ENCODE results near the gene LTBP2.

The LTBP2 gene

GRCh38 chr14:74587363-74587707 lies 24.7 kb downstream of the LTBP2 start:
- no peak for DNase-seq

- DNase-seq = no peak
Observed at GRCh38 chr14:74586681-74587362, 25.2 kb downstream of the LTBP2 start.

GRCh38 chr14:74585406-74586335 lies 26.4 kb downstream of the LTBP2 start:
- no peak for DNase-seq

- DNase-seq = no peak
Observed at GRCh38 chr14:74584951-74585350, 27.1 kb downstream of the LTBP2 start.

GRCh38 chr14:74583689-74584434 lies 28.2 kb downstream of the LTBP2 start:
- DNase-seq = no peak

- DNase-seq = no peak
Observed at GRCh38 chr14:74582910-74583581, 29.0 kb downstream of the LTBP2 start.

GRCh38 chr14:74580275-74580672 lies 31.8 kb downstream of the LTBP2 start:
- DNase-seq = no peak

- no peak for DNase-seq
Observed at GRCh38 chr14:74579447-74580274, 32.4 kb downstream of the LTBP2 start.

GRCh38 chr14:74578479-74578878 lies 33.6 kb downstream of the LTBP2 start:
- DNase-seq = no peak

GRCh38 chr14:74577948-74578275 lies 34.1 kb downstream of the LTBP2 start:
- no peak for DNase-seq

GRCh38 chr14:74577247-74577947 lies 34.6 kb downstream of the LTBP2 start:
- no peak for DNase-seq

- DNase-seq = no peak
Observed at GRCh38 chr14:74575936-74576335, 36.1 kb downstream of the LTBP2 start.

- no peak for DNase-seq
Observed at GRCh38 chr14:74575507-74575906, 36.5 kb downstream of the LTBP2 start.

- no peak for DNase-seq
Observed at GRCh38 chr14:74574706-74575105, 37.3 kb downstream of the LTBP2 start.

GRCh38 chr14:74574090-74574433 lies 38.0 kb downstream of the LTBP2 start:
- no peak for DNase-seq

- no peak for DNase-seq
Observed at GRCh38 chr14:74573421-74574089, 38.5 kb downstream of the LTBP2 start.

- DNase-seq = no peak
Observed at GRCh38 chr14:74572726-74573301, 39.2 kb downstream of the LTBP2 start.

- DNase-seq = no peak
Observed at GRCh38 chr14:74571901-74572725, 39.9 kb downstream of the LTBP2 start.

- no peak for DNase-seq
Observed at GRCh38 chr14:74571441-74571841, 40.6 kb downstream of the LTBP2 start.

- no peak for DNase-seq
Observed at GRCh38 chr14:74570696-74571095, 41.3 kb downstream of the LTBP2 start.
